GM19328 (cell line): Measurements from ENCODE around the gene MACROH2A2.

Experiments used
- ATAC-seq: cut with Tn5 transposase; IDR thresholded peaks from one replicate; pipeline ENCODE4 v1.9.1; 2021; ENCODE audit warnings: mild to moderate bottlenecking, moderate library complexity; ENCODE audit not compliant: unreplicated experiment

MACROH2A2 gene

GRCh38 chr10:70125918-70126552, 73.4 kb downstream of the MACROH2A2 start:
- no peak for ATAC-seq

- no peak for ATAC-seq
These were observed 74.2 kb downstream of the MACROH2A2 start for GRCh38 chr10:70126700-70127395.

GRCh38 chr10:70130878-70131559, 78.4 kb downstream of the MACROH2A2 start:
- no peak for ATAC-seq

GRCh38 chr10:70131560-70131937, 78.9 kb downstream of the MACROH2A2 start:
- no peak for ATAC-seq

GRCh38 chr10:70132098-70133029, 79.7 kb downstream of the MACROH2A2 start, which contains the start of gene AIFM2:
AIFM2 (minus strand) TSS chr10:70132825; CDS start chr10:70124084, 8,741 bp downstream.
- peak; percentile 76 for ATAC-seq

GRCh38 chr10:70135046-70135445, 82.4 kb downstream of the MACROH2A2 start:
- ATAC-seq: no peak

GRCh38 chr10:70135684-70136083, 83.0 kb downstream of the MACROH2A2 start:
- no peak for ATAC-seq

GRCh38 chr10:70137135-70137534, 84.5 kb downstream of the MACROH2A2 start:
- no peak for ATAC-seq

GRCh38 chr10:70137927-70138883, 85.6 kb downstream of the MACROH2A2 start:
- ATAC-seq: no peak

GRCh38 chr10:70139151-70139996, 86.7 kb downstream of the MACROH2A2 start:
- ATAC-seq: no peak

GRCh38 chr10:70139997-70140250, 87.3 kb downstream of the MACROH2A2 start:
- no peak for ATAC-seq

GRCh38 chr10:70140297-70140696, 87.7 kb downstream of the MACROH2A2 start:
- no peak for ATAC-seq

GRCh38 chr10:70142555-70142954, 89.9 kb downstream of the MACROH2A2 start:
- no peak for ATAC-seq

GRCh38 chr10:70144372-70145110, 91.9 kb downstream of the MACROH2A2 start:
- no peak for ATAC-seq

GRCh38 chr10:70145166-70145665, 92.6 kb downstream of the MACROH2A2 start:
- ATAC-seq: peak; percentile 7

GRCh38 chr10:70145666-70146488, 93.2 kb downstream of the MACROH2A2 start:
- peak; percentile 51 for ATAC-seq

GRCh38 chr10:70146489-70147258, 94.0 kb downstream of the MACROH2A2 start, which contains the start of gene TYSND1:
TYSND1 (minus strand) TSS chr10:70146700; CDS start chr10:70146586, 114 bp downstream.
- ATAC-seq: peak; percentile 90
